D721Med (cell line): Measurements from ENCODE around the gene PAPPA.

Experiments
- DNase-seq: peaks from one replicate; pipeline ENCODE4 v3.0.0; 2011; ENCODE audit warnings: low spot score; ENCODE audit not compliant: insufficient read length
- FAIRE-seq: peaks from 2 replicates; lab custom pipeline; 2011; peaks lifted over from hg19 to GRCh38; lab: Jason Lieb, UNC
- TF ChIP-seq, protein P1 (sequence below): IDR thresholded peaks from 2 replicates; pipeline ENCODE4 v1.5.1; 2012; ENCODE audit warnings: mild to moderate bottlenecking, control low read depth; ENCODE audit not compliant: insufficient read depth; ENCODE audit errors: missing control alignments

The PAPPA gene

DNA sequence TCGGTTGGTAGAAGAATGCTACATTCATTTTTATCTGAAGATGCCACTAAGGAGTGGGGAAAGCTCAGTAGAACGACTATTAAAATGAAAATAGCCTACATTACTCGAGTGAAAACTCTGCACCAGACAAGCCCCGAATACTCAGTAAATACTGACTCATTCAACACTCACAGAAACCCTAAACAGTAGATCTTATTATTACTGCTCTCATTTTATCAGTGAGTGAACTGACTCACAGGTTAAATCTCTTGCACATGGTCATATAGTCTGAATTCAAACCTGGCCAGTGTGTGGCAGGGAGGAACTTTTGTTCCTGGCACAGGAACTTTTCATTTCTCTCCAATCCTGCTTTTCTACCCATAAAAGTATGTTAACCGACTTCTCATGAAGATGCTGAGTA lies 9.6 kb upstream of the PAPPA start:
- TF ChIP-seq, protein P1, sequence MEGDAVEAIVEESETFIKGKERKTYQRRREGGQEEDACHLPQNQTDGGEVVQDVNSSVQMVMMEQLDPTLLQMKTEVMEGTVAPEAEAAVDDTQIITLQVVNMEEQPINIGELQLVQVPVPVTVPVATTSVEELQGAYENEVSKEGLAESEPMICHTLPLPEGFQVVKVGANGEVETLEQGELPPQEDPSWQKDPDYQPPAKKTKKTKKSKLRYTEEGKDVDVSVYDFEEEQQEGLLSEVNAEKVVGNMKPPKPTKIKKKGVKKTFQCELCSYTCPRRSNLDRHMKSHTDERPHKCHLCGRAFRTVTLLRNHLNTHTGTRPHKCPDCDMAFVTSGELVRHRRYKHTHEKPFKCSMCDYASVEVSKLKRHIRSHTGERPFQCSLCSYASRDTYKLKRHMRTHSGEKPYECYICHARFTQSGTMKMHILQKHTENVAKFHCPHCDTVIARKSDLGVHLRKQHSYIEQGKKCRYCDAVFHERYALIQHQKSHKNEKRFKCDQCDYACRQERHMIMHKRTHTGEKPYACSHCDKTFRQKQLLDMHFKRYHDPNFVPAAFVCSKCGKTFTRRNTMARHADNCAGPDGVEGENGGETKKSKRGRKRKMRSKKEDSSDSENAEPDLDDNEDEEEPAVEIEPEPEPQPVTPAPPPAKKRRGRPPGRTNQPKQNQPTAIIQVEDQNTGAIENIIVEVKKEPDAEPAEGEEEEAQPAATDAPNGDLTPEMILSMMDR, result no peak
- FAIRE-seq, result no peak
- DNase-seq, result no peak

DNA sequence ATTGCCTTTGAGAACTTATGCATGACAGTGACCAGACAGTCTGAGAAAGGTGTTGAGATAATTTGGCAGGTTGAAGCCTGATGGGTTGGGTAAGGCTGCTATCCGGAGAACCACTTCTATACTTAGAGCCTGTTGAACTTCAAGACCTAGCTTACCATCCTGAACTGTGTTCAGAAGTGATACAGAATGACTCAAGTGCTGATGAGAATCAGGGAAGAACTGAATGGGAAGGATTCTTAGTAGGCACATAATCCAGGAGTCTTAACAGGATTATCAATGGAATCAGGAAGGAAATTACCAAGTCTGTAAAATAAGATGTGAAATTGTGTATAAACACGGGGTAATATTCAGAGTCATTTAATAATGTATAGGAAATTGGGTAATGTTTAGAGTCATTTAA lies 9.0 kb upstream of the PAPPA start:
- no peak for FAIRE-seq
- DNase-seq, result no peak
- TF ChIP-seq, protein P1, result no peak

- TF ChIP-seq, protein P1, result no peak
- FAIRE-seq (no peak), DNase-seq (no peak)
These were observed 8.6 kb upstream of the PAPPA start for GRCh38 chr9:116145036-116145435.

DNA sequence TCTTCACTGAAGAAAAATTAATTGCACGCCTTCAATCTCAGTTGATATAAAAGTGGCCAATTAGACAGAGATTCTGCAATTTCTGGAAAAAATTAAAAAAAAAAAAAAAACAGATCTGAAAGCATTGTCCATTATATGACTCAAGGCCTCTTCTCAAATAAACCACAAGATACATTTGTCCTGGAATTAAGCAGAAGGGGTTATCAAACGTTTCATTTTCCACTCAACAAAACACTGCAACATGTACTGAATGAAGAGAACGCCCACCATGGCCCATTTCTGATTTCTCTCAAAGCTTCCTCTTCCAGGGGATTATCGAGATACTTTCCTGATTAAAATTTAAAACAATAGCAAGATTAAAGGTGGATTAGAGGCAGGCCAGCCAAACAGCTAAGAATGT lies 5.8 kb upstream of the PAPPA start:
- no peak for DNase-seq
- TF ChIP-seq, protein P1, result no peak
- FAIRE-seq, result no peak

DNA sequence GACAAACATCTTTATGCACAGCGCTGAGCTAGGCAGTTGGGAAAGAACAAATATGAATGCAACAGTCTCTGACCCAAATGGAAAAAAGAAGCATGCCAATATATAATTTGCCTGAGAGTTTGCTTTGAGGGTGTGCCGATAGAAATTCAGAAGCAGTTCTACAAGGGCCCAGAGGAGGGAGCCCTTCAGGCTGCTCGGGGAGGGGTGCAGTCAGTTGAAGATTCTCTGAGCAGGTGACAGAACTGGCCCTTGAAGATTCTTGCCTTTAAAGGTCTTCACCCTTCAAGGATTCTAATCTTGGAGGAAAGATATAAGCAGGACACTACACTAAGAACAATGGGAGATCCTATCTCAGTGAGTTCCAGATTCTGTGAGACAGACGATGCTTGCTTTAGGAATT lies 3.7 kb upstream of the PAPPA start:
- no peak for FAIRE-seq
- DNase-seq, result no peak
- TF ChIP-seq, protein P1, result peak; percentile 51

DNA sequence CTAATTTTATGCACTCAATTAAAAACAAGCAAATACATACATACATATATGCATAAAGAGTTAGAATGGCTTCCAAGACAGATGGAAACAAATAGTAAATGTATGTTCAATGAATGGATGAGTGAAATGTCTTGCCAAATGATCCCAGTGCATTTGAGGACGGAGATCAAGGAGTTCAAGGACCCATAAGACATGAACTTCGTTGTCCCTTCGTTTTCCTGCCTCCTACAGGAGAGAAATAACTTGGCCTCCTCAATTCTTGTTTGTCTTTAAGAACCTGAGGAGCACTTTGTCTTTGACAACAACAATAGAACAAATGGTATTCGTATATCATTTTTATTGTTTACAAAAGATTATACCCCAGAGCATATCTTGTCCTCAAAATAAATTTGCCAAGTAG lies 2.4 kb upstream of the PAPPA start:
- TF ChIP-seq, protein P1, result no peak
- no peak for DNase-seq
- FAIRE-seq, result no peak

GRCh38 chr9:116151966-116152381 lies 1.6 kb upstream of the PAPPA start:
- FAIRE-seq, result no peak

More at GRCh38 chr9:116151966-116152381, 1.6 kb upstream of the PAPPA start:
- TF ChIP-seq, protein P1, result no peak
- DNase-seq, result no peak
